ENCODE results near the gene KCTD6. TPM values are rescaled to one million over a fixed set of nuclear protein-coding genes. Genes with fewer than 3 reads are reported as not detected.

The KCTD6 gene
- total and polyA plus RNA-seq, 8 donors, result 5.4 to 16.7 (median 11.3) TPM; not detected in 2

DNA sequence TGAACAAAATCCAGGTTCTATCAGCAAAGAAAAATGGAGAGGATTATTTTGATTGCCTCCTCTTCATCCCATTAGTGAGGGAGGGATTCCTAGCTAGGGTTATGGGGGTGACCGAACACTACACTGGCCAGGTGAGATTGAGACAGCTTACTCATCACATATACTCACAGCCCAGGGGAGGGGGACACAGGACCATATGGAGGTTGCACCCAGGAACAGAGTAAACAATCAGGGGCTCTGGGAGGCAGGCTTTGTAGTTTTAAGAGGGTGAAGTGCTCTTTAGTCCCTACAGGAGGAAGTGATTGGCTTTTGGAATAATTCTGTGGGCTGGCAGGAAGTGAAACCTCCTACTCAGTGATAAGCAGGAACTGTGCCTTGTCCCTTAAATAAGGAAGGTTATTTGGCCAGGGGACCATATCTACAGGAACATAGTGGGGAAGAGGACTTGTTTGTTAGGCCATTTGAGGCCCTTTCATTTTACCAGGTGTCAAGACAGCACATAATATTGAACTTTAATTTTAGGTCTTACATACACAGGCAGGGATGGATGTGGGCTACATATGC is 17.5 kb upstream of the KCTD6 start:
- 94 to 100% (median 97%) methylated on average over 1 of the region's 1 CpG for WGBS, 5 donors
- peaks cover 0 to 24% (median 9%) of the 10 kb centered on the region in 4 donors for H3K4me1 ChIP-seq

GRCh38 chr3:58474967-58475578 is 16.8 kb upstream of the KCTD6 start:
- intact Hi-C loops (cut with DNase I; ENCODE audit: low total_unique reads), result no loop called here
- Histone ChIP-seq H3K9me3 (no peaks in the 10 kb centered on the region), H3K4me1 (peaks cover 0 to 24% (median 9%) of the 10 kb centered on the region in 4 donors), H3K4me3 (no peak overlapping the region), H3K27ac (no peak overlapping the region), H3K36me3 (no peaks in the 10 kb centered on the region), H3K27me3 (no peaks in the 10 kb centered on the region)
- WGBS, 5 donors, result 70 to 79% (median 78%) methylated on average over 3 of the region's 3 CpGs
- DNase-seq, result no peak
- TF ChIP-seq EP300 (IDR thresholded peaks at IDR 0.05), result no peak
- TF ChIP-seq POLR2AphosphoS5 (IDR thresholded peaks at IDR 0.05), result no peak
- TF ChIP-seq POLR2A (IDR thresholded peaks at IDR 0.05), result no peak
- no peak for TF ChIP-seq CTCF (IDR thresholded peaks at IDR 0.05)

More for the DNA sequence above, 17.5 kb upstream of the KCTD6 start:
- Histone ChIP-seq H3K4me3 (no peak overlapping the region), H3K27me3 (no peaks in the 10 kb centered on the region), H3K36me3 (no peaks in the 10 kb centered on the region), H3K27ac (no peak overlapping the region), H3K9me3 (no peaks in the 10 kb centered on the region)
- DNase-seq, result peak in 1 of 2 donors; percentile 35
- TF ChIP-seq EP300 (IDR thresholded peaks at IDR 0.05) (no peak), POLR2A (IDR thresholded peaks at IDR 0.05) (no peak), CTCF (IDR thresholded peaks at IDR 0.05) (no peak), POLR2AphosphoS5 (IDR thresholded peaks at IDR 0.05) (no peak)
- intact Hi-C loops (cut with DNase I; ENCODE audit: low total_unique reads), result no loop called here

DNA sequence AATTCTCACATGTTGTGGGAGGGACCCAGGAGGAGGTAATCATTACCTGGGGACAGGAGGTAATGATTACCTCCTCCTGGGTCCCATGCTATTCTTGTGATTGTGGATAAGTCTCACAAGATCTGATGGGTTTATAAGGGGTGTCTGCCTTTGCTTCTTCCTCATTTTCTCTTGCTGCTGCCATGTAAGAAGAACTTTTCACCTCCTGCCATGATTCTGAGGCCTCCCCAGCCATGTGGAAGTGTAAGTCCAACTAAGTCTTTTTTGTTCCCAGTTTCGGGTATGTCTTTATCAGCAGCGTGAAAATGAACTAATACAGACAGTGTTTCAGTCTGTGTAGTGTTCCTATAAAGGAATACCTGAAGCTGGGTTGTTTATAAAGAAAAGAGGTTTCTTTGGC is 13.1 kb upstream of the KCTD6 start:
- Histone ChIP-seq H3K27ac (no peak overlapping the region), H3K27me3 (no peaks in the 10 kb centered on the region), H3K4me1 (peaks cover 0 to 7% (median 0%) of the 10 kb centered on the region in 4 donors), H3K9me3 (no peaks in the 10 kb centered on the region), H3K36me3 (no peaks in the 10 kb centered on the region), H3K4me3 (no peak overlapping the region)
- WGBS, 5 donors, result 86 to 100% (median 93%) methylated on average over 2 of the region's 2 CpGs
- no peak for DNase-seq
- no peak for TF ChIP-seq EP300 (IDR thresholded peaks at IDR 0.05)
- TF ChIP-seq POLR2AphosphoS5 (IDR thresholded peaks at IDR 0.05), result no peak
- no peak for TF ChIP-seq POLR2A (IDR thresholded peaks at IDR 0.05)
- TF ChIP-seq CTCF (IDR thresholded peaks at IDR 0.05), result no peak
- intact Hi-C loops (cut with DNase I; ENCODE audit: low total_unique reads), result no loop called here

- TF ChIP-seq EP300 (IDR thresholded peaks at IDR 0.05) (no peak), POLR2A (IDR thresholded peaks at IDR 0.05) (no peak), POLR2AphosphoS5 (IDR thresholded peaks at IDR 0.05) (no peak), CTCF (IDR thresholded peaks at IDR 0.05) (no peak)
- Histone ChIP-seq H3K27ac (no peak overlapping the region), H3K36me3 (no peaks in the 10 kb centered on the region), H3K4me1 (no peaks in the 10 kb centered on the region), H3K27me3 (no peaks in the 10 kb centered on the region), H3K4me3 (no peak overlapping the region), H3K9me3 (no peaks in the 10 kb centered on the region)
- 91 to 96% (median 94%) methylated on average over 2 of the region's 2 CpGs for WGBS, 5 donors
- DNase-seq, result no peak
- intact Hi-C loops (cut with DNase I; ENCODE audit: low total_unique reads), result no loop called here
Measured at GRCh38 chr3:58480309-58480708, 11.6 kb upstream of the KCTD6 start.
